Left hindlimb (tissue), 1 donor: ENCODE data around the gene WDR1.

Experiments used
- DNase-seq: peaks from one replicate; pipeline ENCODE4 v3.0.0-alpha.2; 2018

WDR1 gene

DNA sequence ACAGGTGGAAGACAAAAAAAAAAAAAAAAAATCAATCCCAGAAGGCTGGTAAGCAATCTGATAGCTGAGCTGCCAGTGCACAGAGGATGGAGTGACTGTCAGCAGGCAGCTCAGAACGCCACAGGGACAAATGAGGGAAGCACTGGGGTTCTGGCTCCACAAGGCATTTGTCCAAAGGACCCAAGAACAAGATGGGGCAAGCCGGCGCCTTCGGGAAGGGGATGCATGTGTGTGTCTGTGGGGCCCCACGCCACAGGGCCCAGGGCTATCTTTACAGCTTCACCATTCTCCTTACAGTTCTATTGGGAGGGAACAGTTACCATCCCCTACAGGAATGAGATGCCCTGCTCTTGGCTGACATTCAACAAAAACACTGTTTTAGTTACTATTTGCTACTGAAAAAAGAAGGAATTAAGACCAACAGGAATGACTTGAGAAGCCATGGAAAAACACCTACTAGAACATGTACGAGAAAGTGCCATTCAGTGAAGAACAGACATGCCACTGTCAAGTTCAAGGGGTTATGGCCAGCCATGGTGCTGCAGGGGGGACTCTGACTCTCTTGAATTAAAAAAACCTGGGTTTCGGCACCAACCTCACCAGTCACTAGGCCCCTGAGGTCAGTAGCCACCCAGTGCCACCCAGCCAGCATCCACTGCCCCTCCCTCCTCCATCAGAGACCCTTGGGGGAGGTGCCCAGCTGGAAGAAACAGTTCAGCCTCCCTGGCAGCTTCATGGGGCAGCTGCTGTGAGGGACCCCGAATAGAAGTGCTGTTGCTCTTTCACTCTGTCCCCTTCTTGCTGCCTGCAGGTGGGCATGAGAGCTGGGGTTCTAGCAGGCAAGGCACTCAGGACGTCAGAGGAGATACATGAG is 18.5 kb downstream of the WDR1 start:
- DNase-seq = no peak

DNA sequence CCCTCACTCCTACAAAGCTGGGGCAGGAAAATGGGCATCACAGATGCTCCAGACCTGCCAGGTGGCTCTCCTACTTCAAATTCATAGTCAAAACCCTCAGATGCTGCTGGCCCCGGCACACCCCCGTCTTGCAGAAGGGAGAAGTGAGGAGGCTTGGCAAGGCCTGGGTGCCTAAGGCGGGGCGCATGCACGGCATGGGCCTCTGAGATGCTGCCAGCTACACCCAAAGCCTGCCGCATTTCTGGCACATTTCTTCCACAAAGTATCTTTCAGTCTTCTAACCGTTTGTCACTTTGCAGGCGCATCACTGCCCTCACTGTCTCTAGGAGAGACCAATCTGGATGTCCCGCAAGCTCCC is 19.6 kb downstream of the WDR1 start:
- no peak for DNase-seq

DNA sequence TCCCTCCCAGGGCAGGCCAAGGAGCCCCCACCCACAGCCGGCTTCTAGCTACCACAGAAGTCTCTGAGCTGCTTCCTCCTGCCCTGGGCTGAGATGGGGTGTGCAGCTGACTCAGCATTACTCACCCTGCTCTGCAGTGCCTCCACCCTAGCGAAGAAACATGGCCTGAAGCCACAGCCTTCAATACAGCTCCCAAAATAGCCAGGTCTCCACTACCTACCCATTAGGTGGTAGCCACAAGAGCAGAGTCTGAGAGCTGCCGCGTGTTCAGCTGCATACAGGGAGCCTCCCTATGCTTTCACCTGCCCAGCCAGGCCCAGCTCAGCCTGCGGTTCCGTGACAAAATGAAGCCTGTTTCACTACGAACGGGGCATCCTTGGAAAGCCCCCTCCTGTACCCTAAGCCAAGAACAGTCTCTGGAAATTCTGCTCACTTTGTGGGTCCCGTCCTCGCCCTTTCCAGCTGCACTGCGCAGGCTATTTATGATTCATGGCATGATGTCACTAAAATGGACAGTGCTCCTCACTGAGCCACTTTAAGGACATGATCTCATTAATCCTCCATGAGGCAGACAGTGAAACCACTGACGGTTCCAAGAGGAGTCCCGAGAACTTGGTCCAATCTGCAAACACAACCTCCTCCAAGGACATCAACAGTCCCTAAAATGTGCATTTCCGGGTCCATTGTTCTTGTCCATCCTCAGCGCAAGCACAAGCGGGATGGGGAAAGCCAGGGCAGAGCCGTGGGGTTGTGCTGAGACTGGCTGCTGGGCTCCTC is 20.2 kb downstream of the WDR1 start:
- DNase-seq = peak; percentile 73

DNA sequence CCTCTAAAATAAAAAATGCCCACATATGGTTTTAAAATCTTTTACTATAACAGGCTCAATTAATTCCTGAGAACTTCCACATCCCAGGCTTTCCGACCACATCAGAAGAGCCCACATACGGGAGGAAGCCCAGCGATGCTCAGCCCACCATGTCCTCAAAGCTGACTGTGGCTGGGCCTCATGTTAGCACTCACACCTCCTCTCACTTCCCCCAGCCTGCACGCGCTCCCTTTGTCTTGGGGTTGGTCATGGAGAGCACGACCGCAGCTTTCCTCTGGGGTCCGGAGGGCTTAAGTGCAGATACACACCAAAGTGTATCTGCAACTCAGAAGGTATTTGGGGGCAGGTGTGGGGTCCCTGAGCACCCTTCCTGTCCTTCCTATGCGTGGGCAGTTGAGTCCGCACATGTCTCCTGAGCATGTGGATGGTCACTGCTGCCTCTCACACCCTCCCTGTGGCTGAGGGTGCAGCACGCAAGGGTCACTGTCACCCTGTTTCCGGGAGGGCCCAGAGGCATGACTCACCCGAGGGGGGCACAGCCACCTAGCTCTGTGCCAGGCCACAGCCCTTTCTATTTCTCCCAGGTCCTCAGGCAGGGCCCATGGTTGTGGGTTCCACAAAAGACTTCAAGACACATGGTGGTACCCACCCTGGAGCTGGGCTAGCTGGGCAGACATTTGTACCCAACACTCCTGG is 21.2 kb downstream of the WDR1 start:
- no peak for DNase-seq

DNA sequence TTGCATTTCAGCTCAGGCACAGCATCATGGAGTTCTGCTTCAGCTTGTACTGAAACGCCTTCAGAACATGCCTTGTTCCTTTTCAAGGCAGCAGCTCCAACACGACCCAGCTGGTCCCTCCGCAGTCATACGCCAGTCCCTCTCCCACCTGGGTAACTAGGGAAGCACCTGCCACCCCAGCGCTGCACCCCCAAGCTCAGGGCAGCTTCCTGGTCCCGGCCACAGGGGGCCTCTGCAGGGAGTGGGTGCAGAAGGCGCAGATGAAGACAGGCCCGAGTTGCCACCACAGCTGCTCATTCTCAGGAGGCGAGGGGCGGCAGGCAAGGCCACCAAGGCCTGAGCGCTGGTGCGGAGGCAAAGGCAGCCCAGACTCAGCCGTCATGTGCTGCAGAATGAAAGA is 21.8 kb downstream of the WDR1 start:
- no peak for DNase-seq

DNA sequence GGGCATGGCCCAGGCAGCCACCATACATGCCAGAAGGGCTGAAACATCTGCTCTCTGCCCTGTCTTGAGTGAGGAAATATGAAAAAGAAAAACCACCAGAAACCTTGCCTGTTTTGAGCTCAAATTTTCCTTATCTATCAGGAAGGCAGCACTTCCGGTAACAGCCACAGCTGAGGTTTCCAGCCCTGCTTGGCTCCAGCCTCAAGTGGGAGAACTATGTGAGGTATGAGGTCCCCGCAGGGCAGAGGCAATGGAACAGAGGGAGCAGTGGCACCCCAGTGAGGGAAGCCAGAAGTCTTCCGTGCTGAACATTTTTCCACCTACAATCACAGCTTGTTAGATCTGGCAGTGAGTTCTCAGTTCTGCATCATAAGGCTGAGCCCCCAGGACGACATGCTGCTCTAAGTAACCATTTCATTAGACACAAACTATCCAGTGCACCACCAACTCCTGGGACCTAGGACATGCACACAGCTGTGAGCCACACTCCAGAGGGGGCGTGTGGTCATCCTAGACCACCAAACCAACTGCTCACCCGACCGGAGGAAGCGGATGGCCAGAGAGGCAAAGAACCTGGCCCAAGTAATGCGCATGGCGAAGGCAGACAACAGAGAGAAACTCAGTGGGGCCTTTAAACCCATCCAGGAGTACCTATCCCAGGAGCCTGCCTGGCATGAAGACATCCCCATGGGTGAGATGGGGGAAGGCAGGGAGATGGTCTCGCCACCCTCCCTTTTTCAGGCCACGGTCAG is 22.6 kb downstream of the WDR1 start:
- no peak for DNase-seq

DNA sequence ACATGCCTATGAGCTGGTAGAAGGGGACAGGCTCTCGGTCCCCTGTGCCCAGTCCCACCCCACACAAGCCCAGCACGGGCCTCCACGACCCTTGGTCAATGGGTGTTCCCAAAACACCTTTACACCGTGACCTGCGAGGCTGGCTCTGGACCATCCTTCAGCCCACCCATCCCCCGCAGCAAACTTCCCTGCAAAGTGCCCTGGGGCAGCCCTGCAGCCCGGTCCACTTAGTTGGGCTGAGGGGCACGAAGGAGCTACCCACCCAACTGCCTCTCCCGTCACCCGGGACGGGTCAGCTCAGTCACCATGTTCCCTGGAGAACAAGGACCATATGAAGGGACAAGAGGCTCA is 23.4 kb downstream of the WDR1 start:
- DNase-seq = no peak

DNA sequence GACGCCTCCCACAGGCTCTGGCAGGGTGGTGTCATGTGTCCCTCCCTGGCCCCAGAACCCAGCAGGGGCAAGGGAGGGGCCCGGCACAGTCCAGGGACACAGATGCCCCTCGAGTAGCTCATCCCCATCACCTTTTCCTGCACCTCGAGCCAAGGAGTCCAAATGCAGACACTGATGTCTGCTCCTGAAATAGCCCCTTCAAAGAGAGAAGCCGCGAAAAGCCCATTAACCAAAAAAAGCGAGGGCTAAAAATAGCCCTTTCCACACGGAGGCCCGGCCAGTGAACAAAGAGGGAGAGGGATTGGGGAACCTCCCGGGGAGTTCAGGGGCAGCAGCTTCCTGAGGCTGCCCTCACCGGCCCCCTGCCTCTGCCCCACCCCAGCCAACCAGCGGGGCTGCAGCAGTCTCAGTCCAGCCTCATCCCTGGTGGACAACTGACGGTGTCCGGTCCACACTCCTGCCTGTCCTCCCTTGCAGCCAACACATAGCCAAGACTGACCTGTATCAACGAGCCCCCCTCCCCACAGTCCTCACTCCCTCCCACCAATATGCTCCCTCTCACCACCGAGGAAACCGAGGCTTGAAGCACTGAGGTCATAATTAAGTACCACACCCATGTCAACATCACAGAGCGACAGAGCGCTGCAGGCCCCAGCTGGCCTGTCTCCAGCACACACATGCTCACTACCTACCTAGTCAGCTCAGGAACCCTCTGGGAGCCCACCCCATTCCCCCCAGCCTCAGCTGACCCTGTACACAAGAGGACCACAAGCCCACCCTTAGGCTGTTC is 23.9 kb downstream of the WDR1 start:
- DNase-seq = no peak

DNA sequence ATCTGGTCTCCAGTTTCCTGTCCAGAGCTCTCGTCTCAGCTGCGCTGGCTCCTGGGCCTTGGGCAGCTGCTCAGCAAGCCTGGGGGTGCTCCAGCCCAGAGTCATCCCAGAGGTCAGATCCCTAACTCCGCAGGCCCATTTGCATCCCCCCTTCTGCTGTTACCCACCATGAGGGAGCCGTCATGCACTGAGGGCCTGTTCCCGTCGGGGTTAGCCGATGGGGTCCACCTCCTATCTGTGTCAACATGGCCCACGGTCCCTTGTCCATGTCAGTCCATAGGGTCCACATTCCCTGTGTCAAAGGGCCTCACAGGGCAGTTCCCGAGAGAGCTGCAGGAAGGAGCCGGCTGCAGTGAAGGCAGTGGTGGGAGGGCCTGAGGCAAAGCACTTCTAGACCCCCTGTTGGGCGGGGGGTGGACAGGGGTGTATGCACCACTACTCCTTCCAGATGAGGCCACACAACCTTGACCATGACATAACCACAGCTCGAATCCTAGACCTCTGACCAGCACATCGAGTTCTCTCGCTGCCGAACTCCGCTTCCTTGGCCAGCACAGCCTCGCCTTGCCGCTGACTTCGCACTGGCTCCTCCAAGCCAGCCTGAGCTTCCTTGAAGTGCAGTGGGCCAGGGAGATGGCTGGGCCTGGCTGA is 24.9 kb downstream of the WDR1 start:
- no peak for DNase-seq

DNA sequence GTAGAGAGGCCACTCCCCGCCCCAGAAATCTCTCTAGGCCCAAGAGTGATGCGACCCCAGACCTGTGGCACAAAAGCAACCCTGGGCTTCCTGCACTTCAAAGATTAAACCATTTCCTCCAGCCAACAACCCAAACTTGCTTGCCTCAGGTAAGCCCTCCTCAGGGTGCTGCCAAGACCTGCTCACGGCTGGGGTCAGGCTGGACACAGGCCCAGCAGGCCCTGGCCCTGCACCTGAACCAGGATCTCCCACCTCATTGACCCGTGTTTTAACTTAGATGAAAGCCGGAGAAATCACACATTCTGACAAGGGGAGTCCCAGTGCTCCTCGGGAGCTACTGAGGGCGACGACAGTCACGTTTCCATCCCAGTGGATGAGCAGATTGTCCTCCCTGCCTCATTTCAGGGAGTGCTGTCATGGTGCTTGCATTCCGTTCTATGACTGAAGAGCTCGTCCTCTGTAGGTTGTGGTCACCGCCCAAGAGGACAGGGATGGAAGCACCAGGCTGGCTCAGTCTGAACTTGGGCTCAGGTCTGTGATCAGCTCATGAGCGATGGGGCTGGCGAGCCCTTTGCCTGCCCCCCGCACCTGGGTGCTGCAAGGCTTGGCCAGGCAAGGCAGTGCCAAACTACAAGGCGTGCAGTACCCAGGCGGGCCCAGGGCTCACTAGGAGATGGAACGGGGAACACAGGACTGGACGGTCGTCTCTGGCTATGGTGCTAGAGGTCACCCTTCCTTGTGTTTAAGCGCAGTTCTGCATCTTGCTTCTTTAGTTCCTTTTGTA is 25.9 kb downstream of the WDR1 start:
- DNase-seq = no peak

DNA sequence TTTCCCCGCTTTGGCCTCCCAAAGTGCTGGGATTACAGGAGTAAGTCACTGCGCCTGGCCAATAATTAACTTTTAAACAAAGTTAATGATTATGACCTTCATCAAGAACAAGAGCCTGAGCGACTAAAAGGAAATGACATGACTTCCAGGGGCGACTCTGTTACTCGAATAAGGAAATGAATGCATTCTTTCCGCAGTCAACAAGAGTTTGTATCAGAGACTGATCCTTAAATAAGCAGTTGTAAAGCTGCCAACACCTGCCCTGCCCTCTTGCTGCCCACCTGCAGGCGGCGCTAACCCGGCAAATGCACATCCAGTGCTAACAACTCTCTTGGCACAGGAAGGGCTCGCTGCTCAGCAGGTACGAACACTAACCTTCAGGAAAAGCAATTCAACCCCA is 27.3 kb downstream of the WDR1 start:
- DNase-seq = no peak

DNA sequence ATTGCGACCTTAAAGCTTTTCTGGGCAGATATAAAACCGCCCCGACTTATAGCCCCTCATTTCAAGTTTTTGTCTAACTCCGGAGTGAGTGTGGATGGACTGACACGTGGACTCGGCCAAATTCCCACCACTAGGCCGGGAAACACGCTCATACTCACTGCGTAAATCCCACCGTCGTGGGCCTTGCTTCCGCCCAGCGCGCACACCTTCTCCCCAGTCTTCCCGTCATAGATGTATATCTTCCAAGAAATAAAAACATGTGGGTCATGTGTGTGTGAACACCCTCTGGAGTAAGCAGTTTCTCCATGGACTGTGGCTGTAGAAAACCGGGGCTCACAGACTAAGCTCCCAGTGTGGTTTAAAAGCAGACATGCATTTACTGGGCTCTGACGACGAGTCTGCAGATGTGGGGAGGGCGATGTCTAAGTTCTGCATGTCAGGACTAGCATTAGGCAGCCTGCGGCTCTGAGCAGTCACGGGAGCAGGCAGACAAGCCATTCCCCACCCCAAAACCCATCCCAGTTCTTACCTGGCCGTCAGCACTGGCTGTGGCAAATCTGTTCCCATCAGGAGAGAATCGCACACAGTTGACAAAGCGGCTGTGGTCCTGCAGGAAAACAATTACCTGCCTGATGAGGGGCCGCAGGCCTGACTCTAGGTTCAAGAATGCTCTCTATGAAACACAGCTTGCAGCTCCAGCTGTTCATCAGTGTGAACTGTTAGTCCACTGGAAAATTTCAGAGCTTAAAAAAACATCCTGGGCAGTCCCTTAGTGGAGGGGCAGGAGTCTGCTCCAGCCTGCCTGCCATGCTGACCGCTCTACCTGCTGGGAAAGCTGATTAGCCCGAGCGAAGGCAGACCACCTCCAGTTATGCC is 28.2 kb downstream of the WDR1 start:
- DNase-seq = no peak

DNA sequence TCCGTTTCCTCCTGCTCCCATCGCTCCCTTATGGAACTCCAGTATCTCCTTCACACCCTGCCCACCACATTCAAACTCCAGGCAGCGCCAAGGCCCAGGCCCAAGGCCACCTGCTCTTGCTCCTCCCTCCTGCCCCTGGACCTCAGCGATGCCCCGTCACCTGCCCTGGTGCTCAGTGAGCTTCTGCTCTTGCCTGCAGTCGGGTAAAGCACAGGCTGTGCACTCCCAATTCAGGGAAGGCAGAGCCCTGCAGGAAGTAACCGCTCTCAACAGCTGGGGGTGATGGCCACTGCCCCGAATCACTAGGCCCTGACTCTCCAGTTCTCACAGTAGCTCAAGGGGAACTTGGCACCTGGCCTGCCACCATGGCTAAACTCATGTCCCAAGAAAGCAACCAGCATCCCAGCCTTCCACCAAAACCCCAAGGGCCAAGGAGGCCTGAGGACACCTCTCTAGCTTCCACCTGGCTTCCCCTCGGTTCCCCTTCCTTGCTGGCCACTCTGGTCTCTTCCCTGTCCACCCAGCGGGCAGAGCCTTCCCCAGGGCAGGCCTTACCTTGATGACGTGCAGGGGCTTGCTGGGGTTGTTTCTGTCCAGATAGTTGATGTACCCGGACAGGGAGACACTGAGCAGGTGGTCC is 29.3 kb downstream of the WDR1 start:
- DNase-seq = peak; percentile 19

DNA sequence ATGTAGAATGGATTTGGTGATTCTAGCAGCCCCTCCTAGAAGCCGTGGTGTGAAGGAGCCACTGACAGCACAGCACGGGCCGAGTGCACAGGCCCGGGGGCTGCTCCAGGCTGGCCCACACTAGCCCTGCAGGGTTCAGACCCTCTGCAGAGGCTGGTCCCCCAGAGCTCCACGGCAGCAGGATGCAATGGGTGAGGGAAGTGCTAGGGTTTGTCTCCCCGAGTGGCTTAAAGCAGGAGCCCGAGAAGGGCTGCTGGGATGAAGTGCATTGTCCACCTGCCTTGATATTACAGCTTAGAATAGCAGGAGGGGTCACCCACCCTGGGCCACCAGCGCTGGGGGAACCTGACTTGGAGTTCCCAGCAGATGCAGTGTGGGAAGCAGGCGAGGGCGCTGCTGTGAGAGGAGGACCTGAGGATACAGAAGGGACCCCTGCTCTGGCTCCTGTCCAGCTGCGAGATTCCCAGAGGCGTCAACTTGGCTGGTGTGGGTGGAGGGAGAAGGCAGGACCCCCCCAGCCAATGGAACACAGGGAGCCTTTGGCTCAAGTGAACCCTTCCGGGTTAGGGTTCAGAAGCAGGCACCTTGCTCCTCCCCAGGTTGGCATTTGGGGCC is 30.0 kb downstream of the WDR1 start:
- DNase-seq = peak; percentile 15

DNA sequence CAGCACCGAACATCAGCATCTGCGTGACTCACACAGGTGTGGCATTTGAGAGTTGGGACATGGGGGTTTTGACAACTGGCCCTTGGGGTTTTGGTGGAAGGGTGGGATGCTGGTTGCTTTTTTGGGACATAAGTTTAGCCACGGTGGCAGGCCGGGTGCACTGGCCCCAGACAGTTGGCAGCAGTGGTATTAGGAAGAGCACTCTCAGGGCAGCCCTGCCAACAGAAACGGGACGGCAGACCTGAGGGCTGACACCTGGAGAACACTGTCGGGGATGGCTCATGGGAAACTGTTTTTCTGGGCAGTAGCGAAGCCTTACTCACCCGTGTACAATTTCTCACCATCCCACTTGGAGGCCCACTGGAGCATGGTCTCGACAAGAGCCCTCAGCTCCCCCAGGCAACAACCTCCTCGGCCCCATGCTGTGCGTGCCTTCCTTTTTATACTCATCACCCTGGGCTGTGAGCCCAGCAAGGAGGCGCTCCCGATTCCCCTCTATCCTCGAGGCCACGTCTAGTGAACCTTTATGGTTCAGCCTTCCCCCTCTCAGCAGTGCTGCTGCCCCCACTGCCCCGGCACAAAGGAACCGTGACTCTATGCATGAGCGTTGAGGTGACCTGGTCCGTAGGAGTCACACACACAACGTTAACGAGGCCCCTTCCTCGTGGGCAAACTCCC is 30.6 kb downstream of the WDR1 start:
- DNase-seq = peak; percentile 15

DNA sequence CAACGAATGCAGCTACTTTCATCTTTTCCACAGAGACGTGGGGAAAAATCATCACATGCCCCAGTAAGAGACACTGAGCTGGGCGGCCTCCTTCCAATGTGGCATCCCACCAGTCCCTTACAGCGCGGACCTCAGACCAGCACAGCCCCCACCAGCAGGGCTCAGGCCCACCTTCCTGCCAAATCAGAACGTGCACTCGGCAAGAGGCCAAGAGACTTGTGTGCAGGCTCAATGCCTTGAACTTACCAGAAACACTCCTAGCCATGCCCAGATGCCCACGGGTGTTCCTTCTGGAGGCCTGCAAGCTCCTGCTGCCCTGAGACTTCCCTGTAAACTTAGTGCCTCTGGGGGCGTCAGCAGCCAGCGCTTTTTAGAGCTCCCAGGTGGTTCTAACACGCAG is 31.2 kb downstream of the WDR1 start:
- DNase-seq = peak; percentile 24

DNA sequence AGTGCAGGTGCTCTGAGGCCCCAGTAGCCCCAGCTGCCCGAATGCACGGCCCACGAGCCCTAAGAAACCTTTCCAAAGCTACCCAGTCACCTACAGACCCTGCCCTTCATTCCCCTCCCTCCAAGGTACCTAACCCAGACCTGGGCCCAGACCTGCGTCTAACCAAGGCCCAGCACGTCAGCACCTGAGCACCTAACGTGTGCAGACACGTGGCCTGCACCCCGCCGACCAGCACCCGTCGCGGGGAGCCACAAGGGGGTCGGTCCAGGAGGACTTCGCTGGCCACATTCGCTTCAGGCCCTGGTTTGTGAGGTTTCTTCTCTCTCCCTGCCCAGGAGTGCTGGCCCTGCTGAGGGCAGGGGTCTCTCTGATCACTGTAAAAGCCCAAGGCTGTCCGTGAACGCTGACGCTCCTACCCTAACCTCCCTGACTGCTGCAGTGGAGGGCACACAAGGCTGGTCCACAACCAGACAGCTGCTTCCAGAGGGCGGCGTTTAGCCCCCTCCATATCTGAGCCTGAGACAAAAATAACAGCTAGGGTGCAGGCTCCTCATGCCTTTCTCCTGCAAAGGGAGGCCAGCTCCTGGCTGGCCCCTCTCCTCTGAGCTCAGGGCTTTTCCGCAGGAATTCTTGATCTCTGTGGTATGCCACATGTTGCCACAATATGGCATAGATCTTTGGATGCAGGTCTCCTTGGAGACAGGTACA is 31.8 kb downstream of the WDR1 start:
- peak; percentile 28 for DNase-seq
